SK-N-SH (cell line): Measurements from ENCODE around the gene C11orf91. TPM values are rescaled to one million over a fixed set of nuclear protein-coding genes. Genes with fewer than 3 reads are reported as not detected.

Source experiments
- CTCF ChIA-PET: fragments of 300-600, 350-600 bp; formaldehyde crosslinking; extraction: SDS; loops from one replicate; lab custom pipeline; 2021; lab: Yijun Ruan, JAX
- POLR2A ChIA-PET: fragments of 350-600 bp; sonication (Branson Sonifier 250); formaldehyde crosslinking; extraction: SDS; loops from one replicate; lab custom pipeline; 2020; ENCODE audit warnings: antibody characterized with exemption, inconsistent platforms; lab: Yijun Ruan, JAX
- DNase-seq: peaks from one replicate; pipeline ENCODE4 v3.0.0; 2012
- H2AFZ ChIP-seq: fragments of 200-600 bp; sonication (generic); 2 replicates; pipeline ENCODE4 v1.8.1; 2016; ENCODE audit warnings: antibody characterized with exemption, mild to moderate bottlenecking, low read depth
- H3F3A ChIP-seq: fragments of 200-600 bp; sonication (generic); replicated peaks from 2 replicates; pipeline ENCODE3; 2016; ENCODE audit warnings: antibody characterized with exemption, mild to moderate bottlenecking; ENCODE audit not compliant: insufficient read depth
- H3K27ac ChIP-seq, 2 experiments: fragments of 200-500 bp in 1 of 2; fragments of 200-600 bp in 1 of 2; sonication (Bioruptor generic) in 1 of 2; sonication (generic), shearing (Covaris generic) in 1 of 2; 2 replicates each; pipeline versions ENCODE4 v1.5.1 to v1.6.1; 2014 to 2016; ENCODE audit warnings: low read depth in 2 of 2, inconsistent platforms in 1 of 2, low read length in 1 of 2, mild to moderate bottlenecking in 1 of 2, mixed read lengths in 1 of 2
- H3K27me3 ChIP-seq: fragments of 200-600 bp; sonication (generic), shearing (Covaris generic); 2 replicates; pipeline ENCODE4 v1.6.1; 2016; ENCODE audit warnings: mixed run types; ENCODE audit not compliant: insufficient read depth
- H3K36me3 ChIP-seq, 2 experiments: fragments of 200-500 bp in 1 of 2; fragments of 200-600 bp in 1 of 2; sonication (Bioruptor generic) in 1 of 2; sonication (generic) in 1 of 2; replicated peaks in 1 of 2; 2 replicates each; pipeline versions ENCODE3 to v1.5.1; 2014 to 2016; ENCODE audit warnings: low read length in 1 of 2, mild to moderate bottlenecking in 1 of 2; ENCODE audit not compliant: insufficient read depth in 2 of 2, control insufficient read depth in 1 of 2
- H3K4me1 ChIP-seq, 2 experiments: fragments of 200-500 bp in 1 of 2; fragments of 200-600 bp in 1 of 2; sonication (Bioruptor generic) in 1 of 2; sonication (generic), shearing (Covaris generic) in 1 of 2; 2 replicates each; pipeline versions ENCODE4 v1.5.1 to v1.6.1; 2014 to 2016; ENCODE audit warnings: low read depth in 1 of 2, low read length in 1 of 2, mixed run types in 1 of 2; ENCODE audit not compliant: insufficient read depth in 2 of 2, control insufficient read depth in 1 of 2
- H3K4me2 ChIP-seq: fragments of 200-600 bp; sonication (generic), shearing (Covaris generic); 2 replicates; pipeline ENCODE4 v1.6.1; 2017; ENCODE audit warnings: mixed run types
- H3K4me3 ChIP-seq, 2 experiments: fragments of 200-500 bp in 1 of 2; fragments of 200-600 bp in 1 of 2; sonication (Bioruptor generic) in 1 of 2; sonication (generic), shearing (Covaris generic) in 1 of 2; 2 replicates each; pipeline versions ENCODE4 v1.5.1 to v1.8.1; 2014 to 2016; ENCODE audit warnings: low read depth in 2 of 2, inconsistent platforms in 1 of 2, low read length in 1 of 2, mild to moderate bottlenecking in 1 of 2, mixed read lengths in 1 of 2, moderate library complexity in 1 of 2
- H3K79me2 ChIP-seq: fragments of 200-600 bp; sonication (generic); 2 replicates; pipeline ENCODE4 v1.8.1; 2017; ENCODE audit warnings: mild to moderate bottlenecking; ENCODE audit not compliant: insufficient read depth
- H3K9ac ChIP-seq: fragments of 200-600 bp; sonication (generic); 2 replicates; pipeline ENCODE4 v1.6.1; 2017; ENCODE audit warnings: mixed run types
- H3K9me2 ChIP-seq: fragments of 200-600 bp; sonication (generic); 2 replicates; pipeline ENCODE4 v1.6.1; 2017; ENCODE audit warnings: mixed run types
- H3K9me3 ChIP-seq: fragments of 200-600 bp; sonication (generic); 2 replicates; pipeline ENCODE4 v1.6.1; 2017; ENCODE audit warnings: mixed run types, mild to moderate bottlenecking, moderate library complexity
- H4K20me1 ChIP-seq: fragments of 200-600 bp; sonication (generic); 2 replicates; pipeline ENCODE4 v1.6.1; 2017; ENCODE audit warnings: mild to moderate bottlenecking, mixed run types; ENCODE audit not compliant: insufficient read depth
- EP300 ChIP-seq, 2 experiments: IDR thresholded peaks; 2 replicates each; pipeline versions ENCODE4 v1.4.0 to v1.6.1; 2012; ENCODE audit warnings: borderline replicate concordance in 1 of 2, low read depth in 1 of 2, low read length in 1 of 2
- EZH2phosphoT487 ChIP-seq: fragments of 200-600 bp; sonication (generic); IDR thresholded peaks from 2 replicates; pipeline ENCODE4 v1.6.1; 2017; ENCODE audit warnings: low read depth, mixed run types, mild to moderate bottlenecking, antibody characterized with exemption, moderate library complexity, borderline replicate concordance
- FOSL2 ChIP-seq: IDR thresholded peaks from 2 replicates; pipeline ENCODE4 v1.4.0; 2012; ENCODE audit warnings: low read depth, mild to moderate bottlenecking, moderate library complexity, borderline replicate concordance
- FOXM1 ChIP-seq: IDR thresholded peaks from 2 replicates; pipeline ENCODE4 v1.4.0; 2012; ENCODE audit warnings: low read depth, mild to moderate bottlenecking
- GATA2 ChIP-seq: sonication (generic); formaldehyde crosslinking; IDR thresholded peaks from 2 replicates; pipeline ENCODE4 v1.5.0; 2020; ENCODE audit warnings: mild to moderate bottlenecking, missing genetic modification reagents
- JUND ChIP-seq: IDR thresholded peaks from 2 replicates; pipeline ENCODE4 v1.4.0; 2012
- MAX ChIP-seq: IDR thresholded peaks from 2 replicates; pipeline ENCODE4 v1.4.0; 2012; ENCODE audit warnings: low read depth
- MEF2A ChIP-seq: IDR thresholded peaks from 2 replicates; pipeline ENCODE4 v1.4.0; 2012; ENCODE audit warnings: low read depth, borderline replicate concordance
- NRF1 ChIP-seq: IDR thresholded peaks from 2 replicates; pipeline ENCODE4 v1.6.1; 2012; ENCODE audit warnings: low read depth, mild to moderate bottlenecking, low read length
- PBX3 ChIP-seq: IDR thresholded peaks from 2 replicates; pipeline ENCODE4; 2012
- POLR2AphosphoS5 ChIP-seq: IDR thresholded peaks from 2 replicates; pipeline ENCODE4 v1.6.1; 2012; ENCODE audit warnings: low read depth, low read length
- RXRA ChIP-seq: IDR thresholded peaks from 2 replicates; pipeline ENCODE4 v1.4.0; 2012; ENCODE audit warnings: low read depth, mild to moderate bottlenecking, borderline replicate concordance
- TCF12 ChIP-seq: IDR thresholded peaks from 2 replicates; pipeline ENCODE4 v1.4.0; 2012
- TEAD4 ChIP-seq: IDR thresholded peaks from 2 replicates; pipeline ENCODE4 v1.4.0; 2012; ENCODE audit warnings: mild to moderate bottlenecking, borderline replicate concordance; ENCODE audit not compliant: insufficient read depth
- WGBS: methylation state at CpG from one replicate; pipeline ENCODE4 v1.1.6; 2017; ENCODE audit warnings: low lambda C conversion rate; 5-methylcytosine and 5-hydroxymethylcytosine counted together
- polyA plus RNA-seq, 3 experiments: library from polyadenylated mRNA; depleted of rRNA; stranded (reverse); fragments of >200 nt; gene quantifications; 2 replicates each; pipeline ENCODE4 v1.2.3, GENCODE V29; 2012

Gene C11orf91
- polyA plus RNA-seq, 1 of the 3 experiments (the other 2 are of a cell fraction) = 0.15 TPM

GRCh38 chr11:33721426-33721825 is 20.8 kb upstream of the C11orf91 start:
- Histone ChIP-seq H3K36me3 (peaks cover 34 to 54% of the 10 kb centered on the region in 2 experiments), H3F3A (peaks cover 62% of the 10 kb centered on the region), H3K9me2 (no peaks in the 10 kb centered on the region), H3K4me3 (no peak overlapping the region), H3K4me1 (peaks cover 2 to 55% of the 10 kb centered on the region in 2 experiments), H2AFZ (no peak overlapping the region), H3K4me2 (peak overlapping the region; percentile 23; the same call in 1 of the 2 replicates), H3K9me3 (no peaks in the 10 kb centered on the region), H4K20me1 (peaks cover 60% of the 10 kb centered on the region), H3K27me3 (no peaks in the 10 kb centered on the region), H3K9ac (peak overlapping the region; percentile 74; the same call in 1 of the 2 replicates), H3K79me2 (peaks cover 100% of the 10 kb centered on the region), H3K27ac (peak overlapping the region in 1 of 2 experiments; percentile 98; a peak in 2 of 4 replicates)
- DNase-seq = no peak
- peak; percentile 31; the same call in 1 of the 2 replicates for TF ChIP-seq PBX3
- TF ChIP-seq NRF1 = no peak
- TF ChIP-seq JUND = peak; percentile 30; the same call in 1 of the 2 replicates
- peak; percentile 63; the same call in 1 of the 2 replicates for TF ChIP-seq MAX
- peak; percentile 57; the same call in 1 of the 2 replicates for TF ChIP-seq FOSL2
- TF ChIP-seq MEF2A = 0 out of 2 replicates have a peak, but pooled peaks have one; percentile 35
- TF ChIP-seq TCF12 = peak; percentile 76
- no peak for TF ChIP-seq EZH2phosphoT487
- TF ChIP-seq POLR2AphosphoS5 = 0 out of 2 replicates have a peak, but pooled peaks have one; percentile 10
- CTCF ChIA-PET = interaction anchor here (1.7 kb wide), 1 partner anchor 108 kb away, joined by 4 read pairs; no protein-coding TSS in a partner anchor
- 23% methylated on average over 1 of the region's 1 CpG for WGBS
- POLR2A ChIA-PET = no interaction called here

GRCh38 chr11:33719587-33719986 is 19.0 kb upstream of the C11orf91 start:
- CTCF ChIA-PET = interaction anchor here (0.6 to 2.3 kb wide), 4 partner anchors 13 to 110 kb away, joined by 3 to 12 read pairs (median 4); no protein-coding TSS in a partner anchor
- WGBS = 87% methylated on average over 5 of the region's 5 CpGs
- Histone ChIP-seq H2AFZ (no peak overlapping the region), H3K9ac (no peak overlapping the region), H3K9me2 (no peaks in the 10 kb centered on the region), H3K27ac (peak overlapping the region in 1 of 2 experiments; percentile 98; a peak in 1 of 4 replicates), H3K27me3 (no peaks in the 10 kb centered on the region), H4K20me1 (peaks cover 45% of the 10 kb centered on the region), H3F3A (peaks cover 51% of the 10 kb centered on the region), H3K9me3 (no peaks in the 10 kb centered on the region), H3K79me2 (peaks cover 100% of the 10 kb centered on the region), H3K4me3 (no peak overlapping the region), H3K36me3 (peaks cover 38 to 60% of the 10 kb centered on the region in 2 experiments), H3K4me1 (peaks cover 4 to 44% of the 10 kb centered on the region in 2 experiments; a peak in 3 of 4 replicates), H3K4me2 (no peak overlapping the region)
- no peak for DNase-seq
- POLR2A ChIA-PET = no interaction called here
- TF ChIP-seq FOXM1 = no peak

- peaks cover 40% of the 10 kb centered on the region for H3F3A ChIP-seq
- no peak overlapping the region for H3K9ac ChIP-seq
- DNase-seq = no peak
- ChIA-PET CTCF (interaction anchor here (0.6 to 3.6 kb wide), 2 partner anchors 24 to 112 kb away, joined by 3 to 31 read pairs; no protein-coding TSS in a partner anchor), POLR2A (no interaction called here)
- no peak overlapping the region for H3K4me3 ChIP-seq
- H2AFZ ChIP-seq = no peak overlapping the region
- WGBS = 80% methylated on average over 2 of the region's 2 CpGs
- peaks cover 99% of the 10 kb centered on the region for H3K79me2 ChIP-seq
- H3K27me3 ChIP-seq = no peaks in the 10 kb centered on the region
- no peaks in the 10 kb centered on the region for H3K9me2 ChIP-seq
- TF ChIP-seq GATA2 (CRISPR knock-in tag) (no peak), RXRA (no peak), TEAD4 (no peak), EP300 (IDR thresholded peaks at IDR 0.05; ENCODE audit: borderline replicate concordance in 1 of 2, low read depth in 1 of 2, low read length in 1 of 2) (no peak)
- TF ChIP-seq, all 33 proteins: peak for 0
- Histone ChIP-seq H3K36me3 (peaks cover 47 to 70% of the 10 kb centered on the region in 2 experiments), H3K27ac (peak overlapping the region in 1 of 2 experiments; percentile 11; a peak in 1 of 4 replicates), H3K4me2 (no peak overlapping the region), H3K9me3 (no peaks in the 10 kb centered on the region), H3K4me1 (peaks cover 4 to 39% of the 10 kb centered on the region in 2 experiments; a peak in 3 of 4 replicates), H4K20me1 (peaks cover 34% of the 10 kb centered on the region)
These were observed 17.8 kb upstream of the C11orf91 start for GRCh38 chr11:33718440-33718839.
